Chondrocyte (in vitro differentiated cells): ENCODE results near the gene KCNQ1. TPM values are rescaled to one million over a fixed set of nuclear protein-coding genes. Genes with fewer than 3 reads are reported as not detected.

Experiments
- DNase-seq: peaks from one replicate; pipeline ENCODE4 v3.0.0; 2021; ENCODE audit warnings: mixed read lengths, low spot score
- H3K27ac Mint-ChIP-seq: one replicate; pipeline ENCODE4 v1.8.0; 2021; ENCODE audit warnings: mild to moderate bottlenecking, moderate library complexity, mixed read lengths; ENCODE audit not compliant: unreplicated experiment
- H3K27me3 Mint-ChIP-seq: 2 replicates; pipeline ENCODE4 v1.8.0; 2021; ENCODE audit warnings: low read depth, mixed read lengths
- H3K36me3 Mint-ChIP-seq: 2 replicates; pipeline ENCODE4 v1.8.0; 2021; ENCODE audit warnings: low read depth, mixed read lengths
- H3K4me1 Mint-ChIP-seq: 2 replicates; pipeline ENCODE4 v1.8.0; 2021; ENCODE audit warnings: low read depth, mild to moderate bottlenecking, mixed read lengths
- H3K4me3 Mint-ChIP-seq: one replicate; pipeline ENCODE4 v1.8.0; 2021; ENCODE audit warnings: mild to moderate bottlenecking, moderate library complexity, mixed read lengths; ENCODE audit not compliant: unreplicated experiment
- H3K9me3 Mint-ChIP-seq: 2 replicates; pipeline ENCODE4 v1.8.0; 2021; ENCODE audit warnings: low read depth, mixed read lengths
- total RNA-seq: library from RNA; stranded (reverse); gene quantifications from 3 replicates; pipeline ENCODE4 v1.2.1, GENCODE V29; 2021
- TF ChIP-seq, protein P1 (sequence below): fragments of 200-600 bp; sonication (generic); IDR thresholded peaks from 2 replicates; pipeline ENCODE4 v1.5.0; 2021; ENCODE audit warnings: antibody characterized with exemption, mild to moderate bottlenecking, moderate library complexity

The KCNQ1 gene
- total RNA-seq, 1 donor from 2014 or later = not detected

DNA sequence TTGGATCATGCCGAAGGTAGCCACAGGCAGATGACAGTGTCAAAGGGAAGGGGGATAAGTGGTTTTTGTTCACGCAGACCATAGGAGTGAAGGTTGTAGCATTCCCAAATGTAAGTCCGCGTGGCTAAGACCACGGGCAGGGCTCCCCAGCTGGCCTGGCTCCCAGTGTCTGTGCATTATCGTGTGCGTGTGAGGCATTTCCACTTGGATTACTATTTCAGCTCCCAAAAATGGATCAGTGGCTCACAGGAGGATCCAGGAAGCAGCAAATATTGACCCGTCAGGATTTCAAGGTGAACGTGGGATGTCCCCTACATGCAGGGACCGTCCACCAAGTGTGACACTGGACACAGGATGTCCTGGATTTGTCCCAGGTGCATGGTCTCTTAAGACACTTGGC lies 430.2 kb downstream of the KCNQ1 start:
- Mint-ChIP-seq H3K27ac (no peak overlapping the region), H3K36me3 (peaks cover 5% of the 10 kb centered on the region), H3K9me3 (peaks cover 2% of the 10 kb centered on the region), H3K27me3 (peaks cover 10% of the 10 kb centered on the region), H3K4me1 (peaks cover 4% of the 10 kb centered on the region), H3K4me3 (no peak overlapping the region)
- no peak for DNase-seq
- TF ChIP-seq, protein P1, sequence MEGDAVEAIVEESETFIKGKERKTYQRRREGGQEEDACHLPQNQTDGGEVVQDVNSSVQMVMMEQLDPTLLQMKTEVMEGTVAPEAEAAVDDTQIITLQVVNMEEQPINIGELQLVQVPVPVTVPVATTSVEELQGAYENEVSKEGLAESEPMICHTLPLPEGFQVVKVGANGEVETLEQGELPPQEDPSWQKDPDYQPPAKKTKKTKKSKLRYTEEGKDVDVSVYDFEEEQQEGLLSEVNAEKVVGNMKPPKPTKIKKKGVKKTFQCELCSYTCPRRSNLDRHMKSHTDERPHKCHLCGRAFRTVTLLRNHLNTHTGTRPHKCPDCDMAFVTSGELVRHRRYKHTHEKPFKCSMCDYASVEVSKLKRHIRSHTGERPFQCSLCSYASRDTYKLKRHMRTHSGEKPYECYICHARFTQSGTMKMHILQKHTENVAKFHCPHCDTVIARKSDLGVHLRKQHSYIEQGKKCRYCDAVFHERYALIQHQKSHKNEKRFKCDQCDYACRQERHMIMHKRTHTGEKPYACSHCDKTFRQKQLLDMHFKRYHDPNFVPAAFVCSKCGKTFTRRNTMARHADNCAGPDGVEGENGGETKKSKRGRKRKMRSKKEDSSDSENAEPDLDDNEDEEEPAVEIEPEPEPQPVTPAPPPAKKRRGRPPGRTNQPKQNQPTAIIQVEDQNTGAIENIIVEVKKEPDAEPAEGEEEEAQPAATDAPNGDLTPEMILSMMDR = no peak

GRCh38 chr11:2877474-2877873 lies 432.7 kb downstream of the KCNQ1 start:
- no peaks in the 10 kb centered on the region for H3K27me3 Mint-ChIP-seq
- peaks cover 5% of the 10 kb centered on the region for H3K36me3 Mint-ChIP-seq
- H3K27ac Mint-ChIP-seq = no peak overlapping the region
- H3K4me1 Mint-ChIP-seq = no peaks in the 10 kb centered on the region
- no peak overlapping the region for H3K4me3 Mint-ChIP-seq
- TF ChIP-seq, protein P1 = no peak
- H3K9me3 Mint-ChIP-seq = peaks cover 2% of the 10 kb centered on the region
- DNase-seq = no peak

- no peak overlapping the region for H3K27ac Mint-ChIP-seq
- DNase-seq = no peak
- H3K27me3 Mint-ChIP-seq = no peaks in the 10 kb centered on the region
- peaks cover 11% of the 10 kb centered on the region for H3K4me1 Mint-ChIP-seq
- H3K4me3 Mint-ChIP-seq = no peak overlapping the region
- peaks cover 7% of the 10 kb centered on the region for H3K36me3 Mint-ChIP-seq
- TF ChIP-seq, protein P1 = no peak
- peaks cover 2% of the 10 kb centered on the region for H3K9me3 Mint-ChIP-seq
Observed at GRCh38 chr11:2878782-2879181, 434.0 kb downstream of the KCNQ1 start.

DNA sequence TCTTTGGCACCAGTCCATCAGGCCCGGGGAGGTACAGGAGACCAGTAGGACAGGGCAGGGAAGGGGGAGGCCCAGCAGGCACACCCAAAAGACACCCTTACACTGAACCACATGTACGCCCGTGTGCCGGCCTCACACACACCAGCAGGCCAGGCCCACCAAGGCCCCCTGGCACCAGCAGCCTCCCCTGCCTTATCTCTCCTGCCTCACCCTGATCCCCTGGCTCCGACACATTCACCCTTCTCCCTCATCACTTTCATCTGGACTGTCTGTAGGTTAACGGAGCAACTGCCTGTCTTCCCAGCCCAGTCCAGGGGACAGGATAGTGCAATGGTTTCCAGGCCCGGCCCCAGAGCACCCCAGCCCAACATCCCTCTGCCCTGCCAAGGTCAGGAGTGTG lies 435.8 kb downstream of the KCNQ1 start:
- TF ChIP-seq, protein P1 = no peak
- H3K36me3 Mint-ChIP-seq = peaks cover 7% of the 10 kb centered on the region
- peaks cover 2% of the 10 kb centered on the region for H3K9me3 Mint-ChIP-seq
- no peak overlapping the region for H3K27ac Mint-ChIP-seq
- peaks cover 15% of the 10 kb centered on the region for H3K4me1 Mint-ChIP-seq
- H3K27me3 Mint-ChIP-seq = no peaks in the 10 kb centered on the region
- no peak for DNase-seq
- no peak overlapping the region for H3K4me3 Mint-ChIP-seq

GRCh38 chr11:2881076-2881980 lies 436.5 kb downstream of the KCNQ1 start:
- no peaks in the 10 kb centered on the region for H3K27me3 Mint-ChIP-seq
- H3K36me3 Mint-ChIP-seq = peaks cover 7% of the 10 kb centered on the region
- DNase-seq = no peak
- H3K4me1 Mint-ChIP-seq = peaks cover 15% of the 10 kb centered on the region
- TF ChIP-seq, protein P1 = no peak
- peaks cover 2% of the 10 kb centered on the region for H3K9me3 Mint-ChIP-seq
- no peak overlapping the region for H3K27ac Mint-ChIP-seq
- H3K4me3 Mint-ChIP-seq = no peak overlapping the region
